Fibroblast of lung (primary cell): ENCODE measurements around the gene OR51V1. TPM values are rescaled to one million over a fixed set of nuclear protein-coding genes. Genes with fewer than 3 reads are reported as not detected.

Experiments used
- DNase-seq, 2 donors: peaks; one replicate each; pipeline versions ENCODE4 v3.0.0 to v3.0.0-alpha.2; 2010; ENCODE audit warnings: low read depth in 2 of 2
- H2AFZ ChIP-seq: 2 replicates; pipeline ENCODE4 v1.5.1; 2012; ENCODE audit warnings: low read length, control low read depth, inconsistent platforms
- H3K27ac ChIP-seq: 2 replicates; pipeline ENCODE4 v1.5.1; 2011; ENCODE audit warnings: low read length, control low read depth; ENCODE audit not compliant: insufficient read depth
- H3K27me3 ChIP-seq: 2 replicates; pipeline ENCODE4 v1.5.1; 2011; ENCODE audit warnings: mild to moderate bottlenecking, low read length; ENCODE audit not compliant: control insufficient read depth, insufficient read depth
- H3K36me3 ChIP-seq: 2 replicates; pipeline ENCODE4 v1.5.1; 2011; ENCODE audit warnings: low read length; ENCODE audit not compliant: control insufficient read depth, insufficient read depth
- H3K4me1 ChIP-seq: 2 replicates; pipeline ENCODE4 v1.5.1; 2011; ENCODE audit warnings: low read length; ENCODE audit not compliant: control insufficient read depth, insufficient read depth; ENCODE audit errors: extremely low read depth
- H3K4me2 ChIP-seq: 2 replicates; pipeline ENCODE4 v1.5.1; 2011; ENCODE audit warnings: low read length, control low read depth; ENCODE audit not compliant: insufficient read depth; ENCODE audit errors: extremely low read depth
- H3K4me3 ChIP-seq, 4 experiments: fragments of 200-600 bp in 1 of 4; sonication (generic) in 1 of 4; replicated peaks in 1 of 4; 2 replicates each; pipeline ENCODE4 v1.5.1; 2011 to 2016; ENCODE audit warnings: low read length in 4 of 4, low read depth in 3 of 4, mild to moderate bottlenecking in 3 of 4, control low read depth in 2 of 4, inconsistent platforms in 1 of 4, mixed read lengths in 1 of 4; ENCODE audit not compliant: insufficient read depth in 1 of 4; ENCODE audit errors: control extremely low read depth in 1 of 4
- H3K79me2 ChIP-seq: 2 replicates; pipeline ENCODE4 v1.5.1; 2012; ENCODE audit warnings: mild to moderate bottlenecking, low read length, inconsistent platforms; ENCODE audit not compliant: control insufficient read depth, insufficient read depth
- H3K9ac ChIP-seq: 2 replicates; pipeline ENCODE4 v1.5.1; 2011; ENCODE audit warnings: mild to moderate bottlenecking, low read length, control low read depth; ENCODE audit not compliant: insufficient read depth
- H3K9me3 ChIP-seq: 2 replicates; pipeline ENCODE4 v1.5.1; 2012; ENCODE audit warnings: low read depth, low read length; ENCODE audit not compliant: control insufficient read depth, insufficient read depth
- H4K20me1 ChIP-seq: 2 replicates; pipeline ENCODE4 v1.5.1; 2011; ENCODE audit warnings: low read length; ENCODE audit not compliant: control insufficient read depth, insufficient read depth; ENCODE audit errors: extremely low read depth
- CTCF ChIP-seq, 2 donors: IDR thresholded peaks in 1 of 2; conservative IDR thresholded peaks in 1 of 2; 1 replicate in 1 of 2; 2 replicates in 1 of 2; pipeline ENCODE4 v1.5.1; 2011 to 2012; ENCODE audit warnings: low read length in 2 of 2, control low read depth in 1 of 2, inconsistent platforms in 1 of 2, low read depth in 1 of 2, mild to moderate bottlenecking in 1 of 2
- EZH2 ChIP-seq: IDR thresholded peaks from 2 replicates; pipeline ENCODE4 v1.5.1; 2012; ENCODE audit warnings: low read length, control low read depth, mild to moderate bottlenecking; ENCODE audit errors: missing control alignments
- polyA plus RNA-seq, 2 donors: library from polyadenylated mRNA; depleted of rRNA in 1 of 2; stranded (reverse) in 1 of 2; unstranded in 1 of 2; fragments of >200 nt; gene quantifications; 2 replicates each; pipeline ENCODE4 v1.2.1, GENCODE V29; 2011 to 2012; ENCODE audit warnings: missing spikeins in 1 of 2
- total RNA-seq: library from RNA; depleted of rRNA; stranded (reverse); fragments of >200 nt; gene quantifications from 2 replicates; pipeline ENCODE4 v1.2.1, GENCODE V29; 2014

OR51V1 gene
- total and polyA plus RNA-seq, 2 donors (not counting 1 experiment from before 2014, with no cell fraction given) = not detected

GRCh38 chr11:5242933-5243815 is 42.7 kb upstream of the OR51V1 start:
- Histone ChIP-seq H3K4me2 (no peak overlapping the region), H3K9me3 (no peaks in the 10 kb centered on the region), H4K20me1 (no peaks in the 10 kb centered on the region), H2AFZ (no peak overlapping the region), H3K4me1 (peaks cover 2% of the 10 kb centered on the region), H3K27ac (no peak overlapping the region), H3K9ac (no peak overlapping the region), H3K27me3 (no peaks in the 10 kb centered on the region), H3K79me2 (no peaks in the 10 kb centered on the region), H3K36me3 (no peaks in the 10 kb centered on the region), H3K4me3 (no peak overlapping the region)
- peak in 1 of 2 donors; percentile 7 for DNase-seq
- TF ChIP-seq CTCF (conservative IDR thresholded peaks at IDR 0.05 in 1 of 2, IDR thresholded peaks at IDR 0.05 in 1 of 2; ENCODE audit: low read depth in 1 of 2, low read length in 2 of 2) (no peak), EZH2 (no peak)

- H3K27ac ChIP-seq = no peak overlapping the region
- no peaks in the 10 kb centered on the region for H3K36me3 ChIP-seq
- H3K9ac ChIP-seq = no peak overlapping the region
- H3K4me3 ChIP-seq = no peak overlapping the region
- TF ChIP-seq CTCF (conservative IDR thresholded peaks at IDR 0.05 in 1 of 2, IDR thresholded peaks at IDR 0.05 in 1 of 2; ENCODE audit: low read depth in 1 of 2, low read length in 2 of 2) = no peak
- TF ChIP-seq EZH2 = no peak
- H3K4me2 ChIP-seq = no peak overlapping the region
- peaks cover 2% of the 10 kb centered on the region for H3K4me1 ChIP-seq
- no peaks in the 10 kb centered on the region for H3K9me3 ChIP-seq
- no peaks in the 10 kb centered on the region for H4K20me1 ChIP-seq
- H3K27me3 ChIP-seq = no peaks in the 10 kb centered on the region
- no peak for DNase-seq
- H2AFZ ChIP-seq = no peak overlapping the region
- H3K79me2 ChIP-seq = no peaks in the 10 kb centered on the region
Measured at GRCh38 chr11:5242208-5242607, 41.7 kb upstream of the OR51V1 start.

DNA sequence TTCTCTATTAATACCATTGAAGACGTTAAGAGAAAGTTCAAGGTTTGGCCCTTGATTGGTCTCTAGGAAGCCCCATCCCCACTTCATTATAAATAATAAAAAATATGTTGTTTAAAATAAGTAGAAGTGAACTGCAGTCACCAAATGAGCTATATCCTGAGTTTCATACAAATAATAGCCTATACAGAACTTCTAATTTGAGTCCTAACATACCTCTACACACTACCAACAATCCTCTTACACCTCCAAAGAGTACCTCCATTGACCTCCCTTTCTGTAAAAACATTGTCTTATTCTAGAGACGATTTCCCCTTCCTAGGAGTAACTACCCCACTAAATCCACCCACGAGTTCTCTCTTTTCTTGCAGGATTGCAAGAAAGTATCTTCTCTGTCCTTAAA is 41.0 kb upstream of the OR51V1 start:
- no peak for DNase-seq

More for the DNA sequence above, 41.0 kb upstream of the OR51V1 start:
- Histone ChIP-seq H3K4me1 (peaks cover 2% of the 10 kb centered on the region), H3K36me3 (no peaks in the 10 kb centered on the region), H3K9ac (no peak overlapping the region), H3K9me3 (no peaks in the 10 kb centered on the region), H4K20me1 (no peaks in the 10 kb centered on the region), H3K27ac (no peak overlapping the region), H3K79me2 (no peaks in the 10 kb centered on the region), H3K27me3 (no peaks in the 10 kb centered on the region), H3K4me3 (no peak overlapping the region), H3K4me2 (no peak overlapping the region), H2AFZ (no peak overlapping the region)
- no peak for TF ChIP-seq EZH2
- no peak for TF ChIP-seq CTCF (conservative IDR thresholded peaks at IDR 0.05 in 1 of 2, IDR thresholded peaks at IDR 0.05 in 1 of 2; ENCODE audit: low read depth in 1 of 2, low read length in 2 of 2)
